Islet precursor cell (in vitro differentiated cells): Measurements from ENCODE around the gene PLPPR1.
"Not testable (repeated sequence)": the region's sequence is repeated elsewhere in the genome, so short reads cannot be mapped to it uniquely, and the experiment has no call there.

ENCODE experiments used
- DNase-seq: peaks from one replicate; pipeline ENCODE4 v3.0.0-alpha.2; 2018

The PLPPR1 gene

DNA sequence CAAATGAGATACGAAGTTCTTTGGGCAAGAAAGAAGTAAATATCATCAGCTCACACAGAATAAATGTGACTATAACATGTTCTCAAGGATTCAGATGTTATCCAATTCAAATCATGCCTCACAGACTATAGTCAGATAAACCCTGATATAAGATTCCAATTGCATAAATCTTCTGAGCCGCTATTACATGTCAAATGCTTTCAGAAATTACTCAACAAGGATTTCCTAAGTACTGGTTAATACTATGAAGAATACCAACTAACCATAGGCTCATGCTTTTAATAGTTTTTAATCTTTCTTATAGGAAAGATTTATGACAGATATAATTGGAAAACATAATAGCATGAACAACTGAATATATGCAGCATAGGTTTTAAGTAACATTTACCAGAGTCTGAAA, 282.7 kb downstream of the PLPPR1 start:
- DNase-seq: no peak

DNA sequence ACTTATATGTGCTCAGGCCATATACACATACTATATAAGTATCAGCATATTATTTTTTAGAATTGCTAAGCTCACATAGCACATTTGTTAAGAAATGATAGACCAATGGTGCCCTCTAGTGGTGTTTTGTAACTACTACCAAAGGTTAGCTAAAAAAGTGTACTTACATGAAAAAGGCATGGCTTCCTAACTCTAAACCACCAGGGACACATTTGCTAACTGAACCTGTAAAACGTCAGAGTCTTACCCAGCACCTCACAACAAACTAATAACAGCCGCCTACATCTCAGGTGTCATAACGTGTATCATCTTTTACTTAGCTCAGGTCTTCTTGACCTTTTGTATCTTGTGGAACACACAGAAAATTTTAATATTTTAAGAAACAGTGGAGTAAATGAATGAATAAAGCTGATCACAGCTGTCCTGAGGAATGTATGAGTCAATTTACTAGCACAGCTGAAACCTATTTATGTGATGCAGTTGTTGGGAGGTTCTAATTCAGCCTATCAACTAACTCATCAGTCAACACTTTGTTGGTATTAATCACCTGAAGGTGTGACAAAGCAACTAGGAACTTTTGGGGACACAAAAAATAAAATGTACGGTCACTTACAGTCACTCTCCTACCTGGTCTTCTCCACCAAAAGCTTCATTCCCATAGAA, 283.4 kb downstream of the PLPPR1 start:
- no peak for DNase-seq

DNA sequence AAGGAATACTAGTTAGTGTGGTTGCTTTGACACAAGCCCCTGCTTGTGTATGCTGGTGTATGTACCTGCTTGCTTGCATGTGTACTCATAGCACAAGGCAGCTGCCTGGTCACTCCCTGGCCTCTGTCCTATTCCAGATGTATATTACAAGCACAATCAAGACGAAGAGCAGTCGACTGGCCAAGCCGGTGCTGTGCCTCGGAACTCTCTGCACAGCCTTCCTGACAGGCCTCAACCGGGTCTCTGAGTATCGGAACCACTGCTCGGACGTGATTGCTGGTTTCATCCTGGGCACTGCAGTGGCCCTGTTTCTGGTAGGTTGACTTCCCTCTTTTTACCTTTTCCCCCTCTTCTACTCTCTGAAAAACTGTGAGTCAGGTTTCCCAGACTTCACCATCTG, 284.1 kb downstream of the PLPPR1 start:
- DNase-seq: no peak

DNA sequence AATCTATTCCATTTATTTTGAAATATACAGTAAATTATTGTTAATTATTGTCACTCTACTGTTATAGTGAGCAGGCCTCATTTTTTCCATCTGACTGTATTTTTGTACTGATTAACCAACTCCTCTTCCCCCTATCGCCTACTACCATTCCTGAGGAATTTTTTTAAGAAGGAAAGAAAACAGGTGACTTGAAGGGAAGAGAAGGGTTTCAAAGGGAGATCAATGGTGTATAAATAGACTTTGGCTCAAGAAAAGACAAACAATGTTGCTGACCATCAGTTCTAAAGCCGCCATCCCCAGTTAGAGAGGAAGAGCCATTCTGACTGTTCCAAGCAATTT, 286.6 kb downstream of the PLPPR1 start:
- no peak for DNase-seq

DNA sequence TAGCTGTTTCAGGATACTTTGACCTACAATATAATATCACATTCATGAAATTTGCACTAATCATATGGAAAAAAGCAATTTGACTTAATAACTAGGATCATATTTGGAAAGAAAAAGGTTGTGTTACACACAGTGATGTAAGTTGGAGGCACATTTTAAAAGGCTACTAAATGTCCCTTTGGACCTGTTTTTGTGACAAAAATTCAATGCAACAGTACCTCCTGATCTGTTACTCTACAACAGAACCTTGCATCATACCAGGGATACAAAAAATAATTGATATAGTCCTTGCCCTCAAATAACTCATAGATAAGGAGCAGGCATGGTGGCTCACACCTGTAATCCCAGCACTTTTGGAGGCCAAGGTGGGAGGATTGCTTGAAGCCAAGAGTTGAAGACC, 289.2 kb downstream of the PLPPR1 start:
- DNase-seq: no peak

DNA sequence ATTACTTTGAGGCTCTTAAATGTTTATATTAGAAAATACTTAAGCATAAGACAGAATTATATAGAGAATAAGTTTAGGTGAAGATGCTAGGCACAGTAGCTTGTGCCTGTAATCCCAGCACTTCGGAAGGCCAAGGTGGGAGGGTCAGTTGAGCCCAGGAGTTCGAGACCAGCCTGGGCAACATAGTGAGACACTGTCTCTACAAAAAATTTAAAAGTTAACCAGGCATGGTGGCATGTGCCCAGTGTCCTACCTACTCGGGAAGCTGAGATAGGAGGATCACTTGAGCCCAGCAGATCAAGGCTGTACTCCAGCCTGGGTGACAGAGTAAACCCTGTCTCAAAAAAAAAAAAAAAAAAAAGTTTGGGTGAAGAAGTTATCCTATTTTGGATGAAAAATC, 294.6 kb downstream of the PLPPR1 start:
- no peak for DNase-seq

DNA sequence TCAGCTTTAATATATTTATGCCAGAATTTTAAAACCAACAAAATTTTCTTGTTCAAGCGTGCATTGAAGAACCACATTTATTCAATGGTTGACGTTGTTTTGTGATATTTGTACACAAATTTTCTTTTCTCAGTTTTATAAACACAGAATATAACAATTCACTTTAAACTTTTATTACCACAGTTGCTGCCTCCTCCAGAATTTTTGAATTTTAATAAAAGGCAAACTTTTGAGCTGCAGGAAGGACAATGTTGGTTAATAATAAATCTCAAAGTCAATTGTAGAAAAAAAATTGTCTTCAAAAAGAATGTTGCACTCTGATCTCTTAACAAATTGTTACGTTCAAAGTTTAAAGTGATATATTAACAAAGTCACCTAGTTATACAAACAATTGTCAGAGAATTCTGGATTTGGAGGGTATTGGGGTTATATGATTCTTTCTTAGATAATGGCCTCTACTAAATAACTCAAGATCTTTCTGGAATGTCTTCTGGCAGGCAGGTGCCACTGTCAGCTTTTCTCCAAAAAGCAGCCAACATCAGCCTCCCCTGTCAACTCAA, 295.8 kb downstream of the PLPPR1 start:
- DNase-seq: no peak

DNA sequence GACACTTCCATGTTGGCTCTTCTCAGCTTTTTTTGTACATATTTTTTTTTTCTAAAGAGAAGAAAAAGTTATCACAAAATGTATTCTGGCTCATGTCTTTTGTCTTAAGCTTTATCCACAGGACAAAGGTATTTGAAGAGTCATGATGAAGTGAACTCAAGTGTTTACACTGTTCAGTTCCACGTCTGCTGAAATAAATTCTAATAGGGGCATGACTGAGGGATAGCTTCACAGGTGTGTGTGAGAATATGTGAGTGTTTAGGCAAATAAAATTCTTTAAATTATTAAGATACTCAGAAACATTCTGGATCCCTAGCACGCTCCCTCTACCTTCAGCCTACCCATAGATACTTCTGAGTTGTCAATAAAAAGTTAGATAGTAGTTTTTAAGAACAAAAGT, 296.5 kb downstream of the PLPPR1 start:
- DNase-seq: no peak

DNA sequence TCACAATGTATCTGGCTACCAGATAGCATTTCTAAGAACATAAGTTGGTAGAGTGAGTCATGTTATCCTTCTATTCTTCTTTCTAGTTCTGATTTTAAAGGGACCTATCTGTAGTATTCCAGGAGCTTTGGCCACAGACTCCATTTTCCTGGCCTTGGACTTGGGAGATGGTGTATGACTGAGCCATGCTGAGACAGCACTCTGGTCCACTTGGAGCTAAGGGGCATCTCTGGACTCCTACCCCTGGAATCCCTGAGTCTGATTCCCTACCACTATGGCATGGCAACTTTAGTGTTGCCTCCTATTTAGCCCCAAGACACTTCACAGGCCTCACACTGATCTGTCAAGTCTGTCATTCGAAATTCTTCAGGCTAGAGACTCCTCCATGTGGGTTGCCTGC, 297.5 kb downstream of the PLPPR1 start:
- no peak for DNase-seq

DNA sequence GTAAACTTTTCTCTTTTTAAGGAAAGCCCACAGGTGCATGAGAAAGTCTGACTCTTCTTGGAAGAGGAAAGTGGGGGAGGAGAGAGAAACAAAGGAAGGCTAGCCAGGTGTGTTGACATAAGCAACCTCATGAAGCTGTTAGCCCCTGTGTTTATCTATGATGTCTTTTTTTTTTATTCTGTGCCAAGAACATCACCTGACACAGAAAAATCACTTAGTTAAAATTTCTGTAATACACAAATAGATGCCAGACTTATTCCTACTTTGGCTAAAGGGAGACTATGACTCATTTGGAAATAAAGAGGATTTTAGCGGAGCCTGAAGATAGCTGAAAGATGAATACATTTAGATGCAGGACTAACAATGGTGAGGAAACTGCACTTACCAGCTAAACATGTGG, 298.0 kb downstream of the PLPPR1 start:
- DNase-seq: no peak

DNA sequence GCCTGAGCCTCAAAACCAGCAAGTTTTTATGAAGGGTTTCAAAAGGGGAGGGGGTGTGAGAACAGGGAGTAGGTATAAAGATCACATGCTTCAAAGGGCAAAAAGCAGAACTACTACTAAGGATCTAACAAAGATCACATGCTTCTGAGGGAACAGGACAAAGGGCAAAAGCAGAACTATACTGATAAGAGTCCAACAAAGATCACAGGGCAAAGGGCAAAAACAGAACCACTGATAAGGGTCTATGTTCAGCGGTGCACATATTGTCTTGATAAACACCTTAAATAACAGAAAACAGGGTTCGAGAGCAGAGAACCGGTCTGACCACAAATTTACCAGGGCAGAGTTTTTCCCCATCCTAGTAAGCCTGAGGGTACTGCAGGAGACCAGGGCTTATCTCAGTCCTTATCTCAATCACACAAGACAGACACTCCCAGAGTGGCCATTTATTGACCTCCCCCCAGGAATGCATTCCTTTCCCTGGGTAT, 298.9 kb downstream of the PLPPR1 start:
- not testable (repeated sequence) for DNase-seq

DNA sequence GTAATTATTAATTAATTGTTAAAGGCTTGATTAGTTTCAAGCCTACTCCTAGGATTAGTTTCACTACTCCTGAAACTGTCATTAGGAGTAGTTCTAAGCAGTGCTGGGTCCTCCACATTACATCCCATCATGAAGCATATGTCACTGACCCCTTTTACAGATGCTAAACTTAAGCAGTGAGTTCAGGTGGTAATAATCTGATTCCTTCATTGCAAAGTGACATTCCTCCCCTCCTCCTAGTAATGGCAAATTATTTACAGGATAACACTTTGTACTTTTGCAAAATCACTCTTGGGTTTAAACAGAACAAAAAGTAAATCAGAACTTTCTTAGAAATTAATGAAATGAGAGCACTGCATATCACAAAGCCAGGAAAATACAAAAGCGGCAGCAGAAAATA, 303.8 kb downstream of the PLPPR1 start:
- DNase-seq: no peak

DNA sequence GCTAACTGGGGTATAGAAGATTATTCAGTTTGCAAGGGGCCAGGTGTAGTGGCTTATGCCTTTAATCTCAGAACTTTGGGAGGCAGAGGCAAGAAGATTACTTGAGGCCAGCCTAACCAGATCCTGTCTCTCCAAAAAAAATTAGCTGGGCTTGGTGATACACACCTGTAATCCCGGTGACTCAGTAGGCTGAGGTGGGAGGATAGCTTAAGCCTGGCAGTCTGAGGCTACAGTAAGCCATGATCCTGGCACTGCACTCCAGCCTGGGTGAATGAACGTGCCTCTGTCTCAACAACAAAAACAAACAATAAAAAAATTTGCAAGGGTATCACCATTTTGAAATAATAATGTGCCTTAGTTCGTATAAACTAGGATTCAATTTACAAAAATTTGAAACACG, 305.0 kb downstream of the PLPPR1 start:
- DNase-seq: no peak

DNA sequence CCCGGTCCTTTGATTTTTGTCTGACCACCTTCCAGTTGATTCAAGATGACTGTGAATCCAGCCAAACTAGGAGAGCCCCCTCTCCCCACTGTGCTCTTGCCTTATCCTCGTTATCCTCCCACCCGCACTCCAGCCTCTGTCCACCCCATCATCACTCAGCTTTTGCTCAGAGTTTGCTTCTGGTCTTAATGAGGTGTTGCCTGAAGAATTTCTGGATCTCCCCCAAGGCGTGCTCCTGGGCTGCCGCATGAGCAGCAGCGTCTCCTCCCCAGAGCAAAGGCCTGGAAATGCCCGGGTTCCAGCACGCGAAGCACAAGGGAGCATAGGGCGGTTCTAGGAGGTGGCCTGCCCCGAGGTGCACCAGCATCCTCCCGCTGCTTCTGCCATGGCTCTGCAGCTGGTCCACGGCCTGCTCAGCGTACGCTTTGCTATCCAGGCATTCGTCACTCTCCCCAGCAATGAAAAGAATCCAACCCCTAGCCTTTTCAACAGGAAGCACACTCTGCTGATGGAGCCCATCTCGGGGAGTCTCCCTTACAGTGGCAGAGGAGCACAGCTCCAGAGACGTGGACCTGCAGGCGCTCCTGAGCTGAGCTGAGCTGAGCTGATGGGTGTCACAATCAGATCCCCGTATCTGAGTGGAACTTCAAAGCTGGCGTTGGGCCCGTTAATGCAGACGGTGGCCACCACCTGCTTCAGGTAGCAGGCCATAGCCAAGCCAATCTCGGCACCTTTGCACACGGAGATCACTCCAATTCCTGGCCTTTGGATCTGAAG, 305.6 kb downstream of the PLPPR1 start:
- no peak for DNase-seq

DNA sequence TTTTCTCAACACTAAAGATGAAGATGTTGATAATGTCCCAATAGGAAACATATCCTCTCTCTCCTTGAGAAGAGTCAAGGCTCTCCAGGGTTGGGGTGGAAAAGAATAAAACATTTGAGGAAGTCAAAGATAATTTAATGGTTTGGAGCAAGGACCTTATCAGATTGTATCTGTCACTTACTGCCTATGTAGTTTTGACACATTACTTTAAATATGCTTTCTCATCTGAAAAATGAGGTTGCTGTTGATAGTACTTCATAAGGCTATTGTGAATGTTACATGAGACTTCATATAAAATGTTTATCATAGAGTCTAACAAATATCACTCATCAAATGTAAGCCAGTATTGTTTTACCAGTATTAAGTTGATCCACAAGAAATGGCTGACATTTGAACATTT, 307.6 kb downstream of the PLPPR1 start:
- no peak for DNase-seq

DNA sequence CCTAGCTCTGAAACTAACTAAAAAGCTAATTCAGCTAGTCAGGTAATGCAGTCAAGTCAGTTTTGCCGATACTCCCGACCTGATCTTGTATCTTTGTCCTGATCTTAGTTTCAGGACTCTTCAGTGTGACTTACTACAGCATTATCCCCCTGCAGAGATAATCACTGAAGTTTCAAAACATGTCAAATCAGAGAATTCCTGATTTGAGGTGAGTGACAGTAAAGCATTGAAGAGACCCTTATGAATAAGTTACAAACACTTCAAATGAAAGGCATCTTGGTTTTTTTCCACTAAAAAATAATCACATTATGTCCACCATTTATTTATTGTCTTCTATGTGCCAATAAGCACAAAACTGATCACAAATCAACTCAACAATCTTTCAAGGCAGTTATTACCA, 308.7 kb downstream of the PLPPR1 start:
- no peak for DNase-seq

DNA sequence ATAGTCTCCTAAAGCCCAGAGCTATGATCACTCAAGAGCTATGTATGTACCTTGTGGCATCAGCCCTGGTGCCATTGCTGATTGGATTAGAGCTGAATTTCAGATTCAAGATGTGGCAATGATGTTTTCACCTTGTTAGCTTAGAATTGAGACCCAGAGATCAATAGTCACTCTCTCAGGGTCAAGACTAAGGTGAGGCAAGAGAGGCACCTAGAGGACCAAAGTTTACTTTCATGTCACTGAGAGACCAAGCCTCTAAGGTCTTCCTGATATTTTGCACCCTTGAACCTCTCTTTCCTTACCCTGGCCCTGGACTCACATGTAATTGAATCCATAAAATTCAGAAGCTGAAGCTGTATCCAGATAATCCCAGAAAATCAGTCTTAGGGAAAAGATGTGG, 313.4 kb downstream of the PLPPR1 start:
- DNase-seq: no peak

DNA sequence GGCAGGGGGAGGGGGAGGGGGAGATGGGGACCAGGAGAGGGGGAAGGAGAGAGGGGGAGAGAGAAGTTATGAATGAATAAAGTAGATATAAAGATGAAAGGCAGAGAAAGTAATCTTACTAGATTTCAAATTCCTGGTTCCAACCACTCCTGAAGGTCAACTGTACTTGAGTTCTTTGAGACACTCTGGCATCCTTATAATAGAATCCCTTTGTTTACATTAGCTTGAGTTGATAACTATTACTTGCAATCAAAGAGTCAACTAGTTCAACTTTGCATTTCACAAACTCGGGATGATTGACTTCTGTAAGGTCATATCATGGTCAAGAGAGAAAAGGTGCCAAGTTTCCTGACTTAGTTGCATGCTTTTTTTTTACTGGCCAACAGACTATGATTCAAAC, 314.1 kb downstream of the PLPPR1 start:
- no peak for DNase-seq

DNA sequence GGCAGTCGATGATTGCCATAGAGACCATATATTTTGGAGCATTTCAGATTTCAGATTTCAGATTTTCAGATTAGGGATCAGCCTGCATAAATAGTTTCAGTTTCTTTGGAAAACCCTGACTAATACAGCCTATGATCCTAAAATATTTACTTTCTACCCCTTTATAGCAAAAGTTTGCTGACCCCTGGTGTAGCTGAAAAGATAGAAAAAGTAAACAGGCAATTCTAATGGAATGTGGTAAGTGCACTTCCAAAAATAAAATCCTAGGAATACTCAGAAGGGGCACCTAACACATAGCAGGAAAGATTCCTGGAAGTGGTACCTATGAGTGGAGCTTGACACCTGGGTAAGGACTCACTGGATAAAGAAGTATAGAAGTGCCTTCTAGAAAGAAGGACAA, 321.8 kb downstream of the PLPPR1 start:
- DNase-seq: no peak

DNA sequence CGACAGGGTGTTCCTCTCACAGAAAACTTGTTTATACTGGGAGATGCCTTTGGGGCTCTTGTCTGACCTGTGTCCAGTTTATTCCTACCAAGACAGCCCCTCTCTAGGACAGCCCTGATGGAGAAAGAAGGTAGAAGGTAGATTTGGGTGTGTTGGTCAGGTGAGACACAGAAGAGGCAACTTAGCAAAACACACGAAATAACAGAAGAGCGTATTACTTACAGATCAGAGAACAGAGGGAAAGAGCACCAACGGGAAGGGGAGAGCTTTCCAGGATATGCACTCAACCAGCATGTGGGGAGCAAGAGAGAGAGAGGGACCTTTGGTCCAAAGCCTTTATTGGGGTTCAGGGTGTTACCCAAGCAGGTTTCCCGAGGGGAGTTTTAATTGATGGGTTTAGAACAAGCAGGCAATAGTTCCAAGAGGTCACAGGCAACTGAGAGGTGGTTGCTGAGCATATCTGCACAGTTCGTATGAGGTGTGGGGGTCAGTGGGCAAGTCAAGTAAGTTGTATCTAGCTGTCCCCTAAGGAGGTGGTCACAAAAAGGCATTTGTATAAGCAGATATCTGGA, 324.5 kb downstream of the PLPPR1 start:
- DNase-seq: no peak

DNA sequence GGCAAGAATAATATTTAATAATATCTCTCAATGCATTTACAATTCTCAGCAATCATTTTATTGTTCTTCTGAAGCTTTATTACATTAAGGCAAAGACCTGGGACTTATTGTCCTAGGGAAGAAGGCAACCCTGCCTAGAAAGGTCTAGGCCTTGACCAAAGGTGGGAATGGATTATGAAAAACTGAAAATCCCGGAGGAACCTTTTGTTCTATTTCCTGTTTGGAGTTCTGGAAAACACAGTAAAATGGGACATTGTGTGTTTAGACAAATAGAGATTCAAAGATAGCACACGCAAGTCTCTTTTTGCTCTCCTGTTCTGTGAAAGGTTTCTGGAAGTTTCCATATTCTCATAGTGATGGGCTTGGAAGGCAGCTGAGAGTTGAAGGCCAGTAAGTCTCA, 325.2 kb downstream of the PLPPR1 start:
- DNase-seq: no peak

DNA sequence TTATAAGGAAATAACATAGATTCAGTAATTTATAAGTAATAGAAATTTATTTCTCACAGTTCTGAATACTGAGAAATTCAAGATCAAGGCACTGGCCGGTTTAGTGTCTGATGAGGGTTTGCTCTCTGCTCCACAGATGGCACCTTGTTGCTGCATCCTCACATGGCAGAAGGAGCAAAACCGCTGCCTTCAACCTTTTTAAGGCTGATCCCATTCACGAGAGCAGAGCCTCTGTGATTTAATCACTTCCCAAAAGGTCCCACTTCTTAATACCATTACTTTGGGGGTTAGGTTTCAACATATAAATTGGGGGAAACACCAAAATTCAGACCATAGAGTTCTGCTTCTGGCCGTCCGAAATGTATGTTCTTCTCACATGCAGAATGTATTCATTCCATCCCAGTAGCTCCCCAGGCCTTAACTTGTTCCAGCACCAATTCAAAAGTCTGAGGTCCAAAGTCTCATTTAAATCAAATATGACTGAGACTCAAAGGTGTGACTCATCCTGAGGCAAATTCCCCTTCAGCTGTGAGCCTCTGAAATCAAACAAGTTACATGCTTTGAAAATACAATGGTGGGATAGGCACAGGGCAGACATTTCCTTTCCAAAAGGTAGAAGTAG, 325.7 kb downstream of the PLPPR1 start:
- DNase-seq: no peak
